ENCODE results near the gene ZNF317. TPM values are rescaled to one million over a fixed set of nuclear protein-coding genes. Genes with fewer than 3 reads are reported as not detected.

The ZNF317 gene
- total and polyA plus RNA-seq, 2 of the 13 experiments (the other 11 are each of a cell fraction or from before 2014, with no cell fraction given): 14.0 to 27.9 TPM

GRCh38 chr19:9183000-9183399 is 42.8 kb downstream of the ZNF317 start (continued):
- TF ChIP-seq E2F1 (CRISPR knock-in tag; IDR thresholded peaks at IDR 0.05) (no peak), EP300 (IDR thresholded peaks at IDR 0.05; ENCODE audit: low read depth in 2 of 2, low read length in 2 of 2) (no peak), EP300 (CRISPR knock-in tag; IDR thresholded peaks at IDR 0.05; ENCODE audit: borderline replicate concordance) (no peak), SKIL (CRISPR knock-in tag; IDR thresholded peaks at IDR 0.05; ENCODE audit: borderline replicate concordance) (no peak), MED1 (CRISPR knock-in tag; IDR thresholded peaks at IDR 0.05) (no peak), ZNF598 (CRISPR knock-in tag; IDR thresholded peaks at IDR 0.05; ENCODE audit: borderline replicate concordance) (no peak)

- intact Hi-C loops (cut with micrococcal nuclease; ENCODE audit: unreplicated experiment) (no loop called here), in situ Hi-C loops (cut with HindIII; ENCODE audit: extremely low pct_ligation_motif_present, low pct_unique_long_range_greater_than_20kb) (no loop called here)
- no peaks in the 10 kb centered on the region for H3K36me3 ChIP-seq (replicated peaks in 1 of 2; ENCODE audit: control insufficient read depth in 1 of 2, insufficient read depth in 2 of 2, low read length in 2 of 2)
- no peak for ATAC-seq
- H3K4me1 ChIP-seq (ENCODE audit: insufficient read depth, low read length): no peaks in the 10 kb centered on the region
- no peak for DNase-seq (ENCODE audit: low spot score)
- no peaks in the 10 kb centered on the region for H3K9me3 ChIP-seq (ENCODE audit: low read length)
- TF ChIP-seq SAP130 (CRISPR knock-in tag; IDR thresholded peaks at IDR 0.05; ENCODE audit: low read depth): no peak
- no peak for TF ChIP-seq SNRNP70 (IDR thresholded peaks at IDR 0.05; ENCODE audit: low read depth, low read length)
- TF ChIP-seq SMAD9 (CRISPR knock-in tag; IDR thresholded peaks at IDR 0.05): no peak
- no peaks in the 10 kb centered on the region for H3K27me3 ChIP-seq (ENCODE audit: control insufficient read depth in 1 of 2, insufficient read depth in 2 of 2, low read length in 2 of 2)
- no peak overlapping the region for H3K27ac ChIP-seq (ENCODE audit: extremely low read length, insufficient read depth, low read length)
- no peaks in the 10 kb centered on the region for H3K79me2 ChIP-seq (ENCODE audit: insufficient read depth, low read length)
- POLR2A ChIA-PET: no interaction called here
- H4K20me1 ChIP-seq (ENCODE audit: insufficient read depth, low read length): no peaks in the 10 kb centered on the region
- 42% methylated on average over 6 of the region's 6 CpGs for WGBS (ENCODE audit: low lambda C conversion rate)
- no TSS peak for BruUV-seq (replicated peaks)
- FAIRE-seq: no peak
- H3K9ac ChIP-seq (ENCODE audit: insufficient read depth, low read depth, low read length): no peak overlapping the region
- H3K4me3 ChIP-seq (replicated peaks in 1 of 3; ENCODE audit: insufficient read depth in 1 of 3, low read depth in 2 of 3, low read length in 3 of 3): no peak overlapping the region
- CTCF ChIA-PET (ENCODE audit: low intra/inter-chr PET ratio, low total read pairs): no interaction called here
- no peak overlapping the region for H2AFZ ChIP-seq (ENCODE audit: low read length)
- H3K4me2 ChIP-seq (ENCODE audit: low read depth, low read length): no peak overlapping the region
Measured at GRCh38 chr19:9187191-9187590, 47.0 kb downstream of the ZNF317 start.

All from HepG2 (cell line).